NCI-H526 (cell line): ENCODE data around the gene INO80D.
"Not testable (repeated sequence)": the region's sequence is repeated elsewhere in the genome, so short reads cannot be mapped to it uniquely, and the experiment has no call there.

Experiments used
- DNase-seq, 2 experiments: peaks; one replicate each; lab custom pipeline; 2025; lab: John Stamatoyannopoulos, UW

INO80D gene

GRCh38 chr2:206085742-206086445 lies at the start of gene INO80D:
INO80D (minus strand) TSS chr2:206086174; CDS start chr2:206063016, 23,158 bp downstream.
- DNase-seq: peak; percentile 80 to 88

- DNase-seq: peak in 1 of 2 experiments; percentile 6
These were observed 41.7 kb upstream of the INO80D start for GRCh38 chr2:206127656-206128055.

GRCh38 chr2:206125901-206126300 lies 39.9 kb upstream of the INO80D start:
- DNase-seq: no peak

- not testable (repeated sequence) for DNase-seq
These were observed 36.6 kb upstream of the INO80D start for GRCh38 chr2:206122569-206122968.

- DNase-seq: no peak
These were observed 30.3 kb upstream of the INO80D start for GRCh38 chr2:206116278-206116677.

GRCh38 chr2:206115026-206115578 lies 29.1 kb upstream of the INO80D start:
- no peak for DNase-seq

GRCh38 chr2:206112846-206113547 lies 27.0 kb upstream of the INO80D start:
- no peak for DNase-seq

- DNase-seq: no peak
These were observed 26.1 kb upstream of the INO80D start for GRCh38 chr2:206112108-206112507.

- DNase-seq: no peak
These were observed 22.7 kb upstream of the INO80D start for GRCh38 chr2:206108713-206109112.

GRCh38 chr2:206105541-206105940 lies 19.6 kb upstream of the INO80D start:
- DNase-seq: no peak

GRCh38 chr2:206105038-206105437 lies 19.1 kb upstream of the INO80D start:
- DNase-seq: no peak

GRCh38 chr2:206098872-206099271 lies 12.9 kb upstream of the INO80D start:
- not testable (repeated sequence) for DNase-seq

- no peak for DNase-seq
These were observed 12.5 kb upstream of the INO80D start for GRCh38 chr2:206098471-206098870.

- no peak for DNase-seq
These were observed 10.9 kb upstream of the INO80D start for GRCh38 chr2:206096876-206097275.

- DNase-seq: no peak
These were observed 9.8 kb upstream of the INO80D start for GRCh38 chr2:206095536-206096332.

- no peak for DNase-seq
These were observed 6.3 kb upstream of the INO80D start for GRCh38 chr2:206092297-206092696.

- no peak for DNase-seq
These were observed 2.3 kb upstream of the INO80D start for GRCh38 chr2:206088248-206088647.

- peak in 1 of 2 experiments; percentile 41 for DNase-seq
These were observed 859 bp upstream of the INO80D start for GRCh38 chr2:206086716-206087350.

GRCh38 chr2:206084870-206085741 lies 868 bp downstream of the INO80D start:
- peak in 1 of 2 experiments; percentile 60 for DNase-seq

- peak; percentile 60 to 76 for DNase-seq
These were observed 1.5 kb downstream of the INO80D start for GRCh38 chr2:206084439-206084869.
